ENCODE data around the gene MKX. TPM values are rescaled to one million over a fixed set of nuclear protein-coding genes. Genes with fewer than 3 reads are reported as not detected.

Gene MKX
- total RNA-seq, 3 donors from 2014 or later: 1.4 to 2.3 (median 1.8) TPM

DNA sequence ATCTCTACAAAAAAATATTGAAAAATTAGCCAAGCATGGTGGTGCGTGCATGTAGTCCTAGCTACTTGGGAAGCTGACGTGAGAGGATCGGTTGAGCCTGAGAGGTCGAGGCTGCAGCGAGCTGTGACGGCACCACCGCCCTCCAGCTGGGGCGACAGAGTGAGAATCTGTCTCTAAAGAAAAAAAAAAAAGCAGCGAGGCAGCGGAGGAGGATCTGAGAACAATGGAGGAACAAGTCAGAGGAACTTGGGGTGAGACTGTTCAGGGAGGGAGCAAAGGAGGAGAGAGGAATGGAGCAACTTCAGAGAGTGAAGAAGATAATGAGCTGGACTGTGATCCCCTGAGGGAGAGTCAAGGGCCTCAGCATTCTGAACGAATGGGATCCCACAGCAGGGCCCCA, 85.4 kb downstream of the MKX start:
- Histone ChIP-seq H3K9me3 (no peaks in the 10 kb centered on the region), H3K36me3 (no peaks in the 10 kb centered on the region), H3K4me1 (no peaks in the 10 kb centered on the region), H3K27ac (no peak overlapping the region), H3K4me3 (no peak overlapping the region), H3K27me3 (no peaks in the 10 kb centered on the region)
- intact Hi-C loops (cut with DNase I; ENCODE audit: low total_unique reads): no loop called here
- no peak for DNase-seq (ENCODE audit: low spot score in 2 of 2)
- TF ChIP-seq, protein P1, sequence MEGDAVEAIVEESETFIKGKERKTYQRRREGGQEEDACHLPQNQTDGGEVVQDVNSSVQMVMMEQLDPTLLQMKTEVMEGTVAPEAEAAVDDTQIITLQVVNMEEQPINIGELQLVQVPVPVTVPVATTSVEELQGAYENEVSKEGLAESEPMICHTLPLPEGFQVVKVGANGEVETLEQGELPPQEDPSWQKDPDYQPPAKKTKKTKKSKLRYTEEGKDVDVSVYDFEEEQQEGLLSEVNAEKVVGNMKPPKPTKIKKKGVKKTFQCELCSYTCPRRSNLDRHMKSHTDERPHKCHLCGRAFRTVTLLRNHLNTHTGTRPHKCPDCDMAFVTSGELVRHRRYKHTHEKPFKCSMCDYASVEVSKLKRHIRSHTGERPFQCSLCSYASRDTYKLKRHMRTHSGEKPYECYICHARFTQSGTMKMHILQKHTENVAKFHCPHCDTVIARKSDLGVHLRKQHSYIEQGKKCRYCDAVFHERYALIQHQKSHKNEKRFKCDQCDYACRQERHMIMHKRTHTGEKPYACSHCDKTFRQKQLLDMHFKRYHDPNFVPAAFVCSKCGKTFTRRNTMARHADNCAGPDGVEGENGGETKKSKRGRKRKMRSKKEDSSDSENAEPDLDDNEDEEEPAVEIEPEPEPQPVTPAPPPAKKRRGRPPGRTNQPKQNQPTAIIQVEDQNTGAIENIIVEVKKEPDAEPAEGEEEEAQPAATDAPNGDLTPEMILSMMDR (IDR thresholded peaks at IDR 0.05): no peak
- TF ChIP-seq POLR2AphosphoS5 (IDR thresholded peaks at IDR 0.05) (no peak), POLR2A (IDR thresholded peaks at IDR 0.05) (no peak)

DNA sequence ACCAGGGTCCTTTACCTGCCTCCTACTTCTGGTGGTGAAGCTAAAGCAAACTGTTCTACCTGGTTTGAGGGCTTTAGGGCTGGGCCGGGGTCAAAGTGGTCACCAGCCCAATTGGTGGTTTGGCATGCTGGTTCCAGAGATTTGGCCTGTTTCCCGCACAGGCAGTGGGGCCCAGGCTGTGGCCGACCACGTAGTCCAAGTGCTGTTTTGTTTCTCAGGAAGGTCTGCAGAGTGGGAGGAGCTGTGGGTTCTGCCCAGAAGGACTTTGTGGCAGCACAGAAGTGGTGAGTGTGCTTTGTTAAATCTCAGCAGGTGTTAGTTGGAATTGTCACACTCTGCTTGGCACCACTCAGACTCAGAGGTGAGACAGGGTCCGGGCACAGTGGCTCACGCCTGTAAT, 85.8 kb downstream of the MKX start:
- H3K36me3 ChIP-seq: no peaks in the 10 kb centered on the region
- no peak for DNase-seq (ENCODE audit: low spot score in 2 of 2)
- H3K27me3 ChIP-seq: no peaks in the 10 kb centered on the region
- intact Hi-C loops (cut with DNase I; ENCODE audit: low total_unique reads): no loop called here
- H3K4me1 ChIP-seq: no peaks in the 10 kb centered on the region
- TF ChIP-seq POLR2A (IDR thresholded peaks at IDR 0.05) (no peak), POLR2AphosphoS5 (IDR thresholded peaks at IDR 0.05) (no peak)
- TF ChIP-seq, protein P1 (IDR thresholded peaks at IDR 0.05): no peak
- no peak overlapping the region for H3K27ac ChIP-seq
- no peaks in the 10 kb centered on the region for H3K9me3 ChIP-seq
- no peak overlapping the region for H3K4me3 ChIP-seq

DNA sequence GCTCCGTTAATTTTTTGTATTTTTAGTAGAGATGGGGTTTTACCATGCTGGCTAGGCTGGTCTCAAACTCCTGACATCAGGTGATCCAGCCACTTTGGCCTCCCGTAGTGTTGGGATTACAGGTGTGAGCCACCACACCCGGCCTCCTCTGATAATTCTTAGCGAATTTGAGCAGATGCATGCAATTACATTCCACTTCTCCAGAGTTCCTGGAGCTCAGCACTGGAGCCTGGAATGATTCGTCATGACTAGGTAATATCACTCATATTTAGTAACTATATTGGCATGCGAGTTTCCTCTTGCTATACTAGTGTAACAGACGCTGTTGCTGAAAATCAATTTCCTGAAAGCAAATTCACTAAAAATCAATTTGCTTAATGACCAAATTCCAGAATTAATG, 86.8 kb downstream of the MKX start:
- no peak overlapping the region for H3K4me3 ChIP-seq
- no peaks in the 10 kb centered on the region for H3K27me3 ChIP-seq
- H3K4me1 ChIP-seq: no peaks in the 10 kb centered on the region
- TF ChIP-seq, protein P1 (IDR thresholded peaks at IDR 0.05): no peak
- TF ChIP-seq POLR2A (IDR thresholded peaks at IDR 0.05) (no peak), POLR2AphosphoS5 (IDR thresholded peaks at IDR 0.05) (no peak)
- no peaks in the 10 kb centered on the region for H3K9me3 ChIP-seq
- H3K27ac ChIP-seq: no peak overlapping the region
- H3K36me3 ChIP-seq: no peaks in the 10 kb centered on the region
- intact Hi-C loops (cut with DNase I; ENCODE audit: low total_unique reads): no loop called here
- no peak for DNase-seq (ENCODE audit: low spot score in 2 of 2)

DNA sequence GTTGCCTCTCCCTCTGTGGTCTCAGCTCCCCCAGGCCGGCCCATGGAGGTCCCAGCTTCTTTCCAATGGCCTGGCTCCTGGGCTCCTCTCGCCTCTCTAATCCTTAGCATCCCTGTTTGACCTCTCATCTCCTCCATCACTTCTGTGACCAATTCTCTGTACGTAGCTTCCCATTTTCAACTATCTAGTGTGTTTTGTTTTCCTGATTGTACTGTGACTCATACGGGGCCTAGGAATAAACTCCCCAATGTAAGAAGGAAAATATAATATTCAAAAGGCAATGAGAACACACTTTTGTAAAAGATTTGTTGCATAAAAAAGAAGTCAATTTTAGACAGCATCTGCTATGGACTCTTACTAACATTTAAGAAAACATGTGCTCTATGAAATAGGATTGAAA, 90.3 kb downstream of the MKX start:
- no peaks in the 10 kb centered on the region for H3K4me1 ChIP-seq
- no peak overlapping the region for H3K27ac ChIP-seq
- H3K36me3 ChIP-seq: no peaks in the 10 kb centered on the region
- DNase-seq (ENCODE audit: low spot score in 2 of 2): no peak
- no peak overlapping the region for H3K4me3 ChIP-seq
- no peaks in the 10 kb centered on the region for H3K9me3 ChIP-seq
- TF ChIP-seq POLR2A (IDR thresholded peaks at IDR 0.05) (no peak), POLR2AphosphoS5 (IDR thresholded peaks at IDR 0.05) (no peak)
- intact Hi-C loops (cut with DNase I; ENCODE audit: low total_unique reads): no loop called here
- no peaks in the 10 kb centered on the region for H3K27me3 ChIP-seq

DNA sequence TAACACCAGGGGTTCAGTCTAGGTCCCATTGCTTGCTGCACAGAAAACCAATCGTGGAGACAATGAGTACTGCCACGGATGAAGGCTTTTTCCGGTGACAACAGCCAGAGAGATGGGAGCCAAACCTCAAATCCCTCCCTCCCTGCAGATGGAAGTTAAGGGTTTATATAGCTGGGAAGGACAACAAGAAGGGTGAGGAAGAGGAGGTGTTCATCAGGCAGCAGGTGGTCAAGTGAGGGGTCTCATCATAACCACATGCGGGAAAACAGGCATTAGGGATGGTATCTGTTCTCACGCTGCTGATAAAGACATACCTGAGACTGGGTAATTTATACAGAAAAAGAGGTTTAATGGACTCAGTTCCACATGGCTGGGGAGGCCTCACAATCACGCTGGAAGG, 91.3 kb downstream of the MKX start:
- TF ChIP-seq POLR2A (IDR thresholded peaks at IDR 0.05) (no peak), POLR2AphosphoS5 (IDR thresholded peaks at IDR 0.05) (no peak)
- TF ChIP-seq, protein P1 (IDR thresholded peaks at IDR 0.05): no peak
- DNase-seq (ENCODE audit: low spot score in 2 of 2): no peak
- Histone ChIP-seq H3K4me1 (no peaks in the 10 kb centered on the region), H3K27ac (no peak overlapping the region), H3K9me3 (no peaks in the 10 kb centered on the region), H3K36me3 (no peaks in the 10 kb centered on the region), H3K4me3 (no peak overlapping the region), H3K27me3 (no peaks in the 10 kb centered on the region)
- intact Hi-C loops (cut with DNase I; ENCODE audit: low total_unique reads): no loop called here

DNA sequence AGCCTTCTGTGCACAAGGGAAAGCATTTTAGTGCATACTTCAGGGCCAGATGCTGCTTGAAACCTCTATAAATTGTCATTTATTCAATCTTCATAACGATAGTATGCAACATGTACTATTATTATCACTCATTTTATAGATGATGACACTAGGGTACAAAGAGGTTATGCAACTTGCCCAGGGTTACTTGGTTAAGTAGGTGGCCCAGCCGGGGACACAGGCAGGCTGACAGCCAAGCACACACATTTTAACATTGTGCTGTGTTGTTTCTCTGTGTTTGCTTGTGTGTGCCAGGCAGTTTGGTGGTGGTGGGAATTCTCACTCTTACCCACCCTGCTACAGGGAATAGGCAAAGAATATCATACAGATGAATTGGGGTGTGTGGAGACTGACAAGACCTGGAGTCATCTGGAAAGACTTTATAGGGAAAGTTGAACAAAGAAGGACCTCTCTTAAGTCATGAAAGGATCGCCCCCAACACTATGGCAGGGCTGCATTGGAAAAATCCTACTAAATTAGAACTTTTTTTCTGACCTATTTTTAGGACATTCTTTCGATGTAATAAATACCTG, 98.9 kb downstream of the MKX start:
- Histone ChIP-seq H3K27ac (no peak overlapping the region), H3K4me3 (no peak overlapping the region), H3K4me1 (no peaks in the 10 kb centered on the region), H3K27me3 (no peaks in the 10 kb centered on the region), H3K36me3 (no peaks in the 10 kb centered on the region), H3K9me3 (peaks cover 0 to 6% of the 10 kb centered on the region in 2 donors)
- no peak for TF ChIP-seq POLR2AphosphoS5 (IDR thresholded peaks at IDR 0.05)
- TF ChIP-seq POLR2A (IDR thresholded peaks at IDR 0.05): no peak
- TF ChIP-seq, protein P1 (IDR thresholded peaks at IDR 0.05): no peak
- intact Hi-C loops (cut with DNase I; ENCODE audit: low total_unique reads): no loop called here
- DNase-seq (ENCODE audit: low spot score in 2 of 2): no peak

All from breast epithelium (tissue), 4 donors.